OCI-LY7 (cell line): ENCODE measurements around the gene MEF2D. TPM values are rescaled to one million over a fixed set of nuclear protein-coding genes. Genes with fewer than 3 reads are reported as not detected.

Experiments
- BruUV-seq: library from RNA; stranded (reverse); fragments of 400-500 nt; replicated peaks from 2 replicates; lab custom pipeline; 2021; lab: Mats Ljungman, UMichigan
- CTCF ChIA-PET: fragments of 300-600 bp; sonication (Branson Sonifier 250); formaldehyde crosslinking; loops from one replicate; lab custom pipeline; 2022; ENCODE audit warnings: antibody characterized with exemption; ENCODE audit not compliant: unreplicated experiment; lab: Charles Lee
- POLR2A ChIA-PET: fragments of 300-600 bp; sonication (Branson Sonifier 250); formaldehyde crosslinking; loops from one replicate; lab custom pipeline; 2022; ENCODE audit warnings: antibody characterized with exemption; lab: Charles Lee
- DNase-seq: peaks from one replicate; pipeline ENCODE4 v3.0.0-alpha.2; 2015; ENCODE audit warnings: low spot score
- H2AFZ ChIP-seq: fragments of 200-600 bp; sonication (generic), shearing (Covaris generic); 2 replicates; pipeline ENCODE4 v1.6.1; 2014; ENCODE audit warnings: mild to moderate bottlenecking, antibody characterized with exemption, low read length, moderate library complexity
- H3K27ac ChIP-seq: fragments of 200-600 bp; sonication (generic); 2 replicates; pipeline ENCODE4 v1.5.1; 2014; ENCODE audit warnings: mixed run types, low read depth, mild to moderate bottlenecking, moderate library complexity, low read length, inconsistent platforms; ENCODE audit not compliant: poor library complexity, severe bottlenecking
- H3K36me3 ChIP-seq: fragments of 200-600 bp; sonication (generic); 2 replicates; pipeline ENCODE4 v1.6.1; 2014; ENCODE audit warnings: mild to moderate bottlenecking, antibody characterized with exemption, low read length, moderate library complexity, mixed read lengths; ENCODE audit not compliant: insufficient read depth
- H3K4me1 ChIP-seq: fragments of 200-600 bp; sonication (generic); 2 replicates; pipeline ENCODE4 v1.5.1; 2014; ENCODE audit warnings: mild to moderate bottlenecking, low read length; ENCODE audit not compliant: insufficient read depth, poor library complexity, severe bottlenecking
- H3K4me2 ChIP-seq: fragments of 200-600 bp; sonication (generic); 2 replicates; pipeline ENCODE4 v1.6.1; 2014; ENCODE audit warnings: mild to moderate bottlenecking, low read length
- H3K4me3 ChIP-seq: fragments of 200-600 bp; sonication (generic); 2 replicates; pipeline ENCODE4 v1.5.1; 2014; ENCODE audit warnings: mild to moderate bottlenecking, low read depth, low read length; ENCODE audit not compliant: poor library complexity, severe bottlenecking
- H3K79me2 ChIP-seq: fragments of 200-600 bp; sonication (generic); 2 replicates; pipeline ENCODE4 v1.6.1; 2016; ENCODE audit warnings: low read depth, mild to moderate bottlenecking, low read length, moderate library complexity, mixed read lengths; ENCODE audit not compliant: insufficient read depth
- H3K9me2 ChIP-seq: fragments of 200-600 bp; sonication (generic); 2 replicates; pipeline ENCODE4 v1.6.1; 2016; ENCODE audit warnings: mild to moderate bottlenecking, low read length, mixed read lengths; ENCODE audit not compliant: insufficient read depth
- H3K9me3 ChIP-seq: fragments of 200-600 bp; sonication (generic); 2 replicates; pipeline ENCODE4 v1.6.1; 2014; ENCODE audit warnings: mild to moderate bottlenecking, mixed run types, low read length, mixed read lengths
- H4K20me1 ChIP-seq: fragments of 200-600 bp; sonication (generic); 2 replicates; pipeline ENCODE4 v1.6.1; 2014; ENCODE audit warnings: mild to moderate bottlenecking, antibody characterized with exemption, low read length, moderate library complexity, mixed read lengths; ENCODE audit not compliant: insufficient read depth
- EZH2phosphoT487 ChIP-seq: fragments of 200-600 bp; sonication (generic); IDR thresholded peaks from 2 replicates; pipeline ENCODE4 v1.6.1; 2018; ENCODE audit warnings: low read depth, borderline replicate concordance, mild to moderate bottlenecking, mixed run types, antibody characterized with exemption, low read length, moderate library complexity, mixed read lengths
- intact Hi-C: fragments of 100-400 bp; cut with micrococcal nuclease; formaldehyde crosslinking; loops from one replicate; pipeline ENCODE4 v1.10.0; 2022; ENCODE audit not compliant: unreplicated experiment
- total RNA-seq, 2 experiments: library from RNA; depleted of rRNA in 1 of 2; stranded (reverse); fragments of >200 nt in 1 of 2; shearing (Covaris generic) in 1 of 2; gene quantifications; 2 replicates each; pipeline ENCODE4 v1.2.3, GENCODE V29; 2014 to 2022
- TF ChIP-seq, protein P1 (sequence below): fragments of 200-600 bp; sonication (generic); conservative IDR thresholded peaks from 2 replicates; pipeline ENCODE4 v1.5.1; 2014; ENCODE audit warnings: mild to moderate bottlenecking, antibody characterized with exemption, low read length, moderate library complexity, mixed read lengths

Gene MEF2D
- total RNA-seq, 2 experiments from 2014 or later = 42.7 to 92.3 TPM

GRCh38 chr1:156508955-156509234, 8.3 kb upstream of the MEF2D start:
- DNase-seq = no peak
- H3K4me1 ChIP-seq = peaks cover 51% of the 10 kb centered on the region
- no peaks in the 10 kb centered on the region for H3K9me3 ChIP-seq
- H3K4me3 ChIP-seq = no peak overlapping the region
- ChIA-PET POLR2A (interaction anchor here (0.8 to 2.1 kb wide), 4 partner anchors 12 to 51 kb away, joined by 4 to 11 read pairs (median 6); no protein-coding TSS in a partner anchor), CTCF (interaction anchor here (1.0 to 1.3 kb wide), 2 partner anchors 15 to 22 kb away, joined by 3 to 4 read pairs; no protein-coding TSS in a partner anchor)
- H3K27ac ChIP-seq = no peak overlapping the region
- intact Hi-C loops = loop anchor here (10.0 kb wide), 1 partner anchor 246 kb away; the partner anchor contains the start of gene HDGF
- no TSS peak for BruUV-seq
- H3K4me2 ChIP-seq = no peak overlapping the region
- TF ChIP-seq, protein P1, sequence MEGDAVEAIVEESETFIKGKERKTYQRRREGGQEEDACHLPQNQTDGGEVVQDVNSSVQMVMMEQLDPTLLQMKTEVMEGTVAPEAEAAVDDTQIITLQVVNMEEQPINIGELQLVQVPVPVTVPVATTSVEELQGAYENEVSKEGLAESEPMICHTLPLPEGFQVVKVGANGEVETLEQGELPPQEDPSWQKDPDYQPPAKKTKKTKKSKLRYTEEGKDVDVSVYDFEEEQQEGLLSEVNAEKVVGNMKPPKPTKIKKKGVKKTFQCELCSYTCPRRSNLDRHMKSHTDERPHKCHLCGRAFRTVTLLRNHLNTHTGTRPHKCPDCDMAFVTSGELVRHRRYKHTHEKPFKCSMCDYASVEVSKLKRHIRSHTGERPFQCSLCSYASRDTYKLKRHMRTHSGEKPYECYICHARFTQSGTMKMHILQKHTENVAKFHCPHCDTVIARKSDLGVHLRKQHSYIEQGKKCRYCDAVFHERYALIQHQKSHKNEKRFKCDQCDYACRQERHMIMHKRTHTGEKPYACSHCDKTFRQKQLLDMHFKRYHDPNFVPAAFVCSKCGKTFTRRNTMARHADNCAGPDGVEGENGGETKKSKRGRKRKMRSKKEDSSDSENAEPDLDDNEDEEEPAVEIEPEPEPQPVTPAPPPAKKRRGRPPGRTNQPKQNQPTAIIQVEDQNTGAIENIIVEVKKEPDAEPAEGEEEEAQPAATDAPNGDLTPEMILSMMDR = no peak
- TF ChIP-seq EZH2phosphoT487 = no peak
- no peaks in the 10 kb centered on the region for H4K20me1 ChIP-seq
- H3K36me3 ChIP-seq = no peaks in the 10 kb centered on the region
- H3K79me2 ChIP-seq = peaks cover 11% of the 10 kb centered on the region; the same call in 1 of the 2 replicates
- no peaks in the 10 kb centered on the region for H3K9me2 ChIP-seq
- H2AFZ ChIP-seq = peak overlapping the region; percentile 42; the same call in 1 of the 2 replicates

GRCh38 chr1:156508205-156508954, 7.8 kb upstream of the MEF2D start:
- peak overlapping the region; percentile 42 for H2AFZ ChIP-seq
- H3K36me3 ChIP-seq = no peaks in the 10 kb centered on the region
- no peak for DNase-seq
- H3K9me3 ChIP-seq = no peaks in the 10 kb centered on the region
- no TSS peak for BruUV-seq
- no peaks in the 10 kb centered on the region for H4K20me1 ChIP-seq
- H3K9me2 ChIP-seq = no peaks in the 10 kb centered on the region
- H3K27ac ChIP-seq = peak overlapping the region; percentile 47
- ChIA-PET CTCF (interaction anchor here (0.6 to 1.3 kb wide), 4 partner anchors 16 to 131 kb away, joined by 3 to 4 read pairs (median 3); no protein-coding TSS in a partner anchor), POLR2A (interaction anchor here (0.7 to 2.1 kb wide), 12 partner anchors 9 to 83 kb away, joined by 3 to 11 read pairs (median 4); partner anchors contain the start of gene NAXE)
- intact Hi-C loops = loop anchor here (10.0 kb wide), 1 partner anchor 246 kb away; the partner anchor contains the start of gene HDGF
- TF ChIP-seq EZH2phosphoT487 = no peak
- TF ChIP-seq, protein P1 = no peak
- peak overlapping the region; percentile 71 for H3K4me2 ChIP-seq
- H3K4me1 ChIP-seq = peaks cover 56% of the 10 kb centered on the region
- H3K4me3 ChIP-seq = peak overlapping the region; percentile 64
- H3K79me2 ChIP-seq = peaks cover 11% of the 10 kb centered on the region; the same call in 1 of the 2 replicates
